Skin of body (tissue), 2 donors: Measurements from ENCODE around the gene TTPAL. TPM values are rescaled to one million over a fixed set of nuclear protein-coding genes. Genes with fewer than 3 reads are reported as not detected.

Experiments
- DNase-seq: peaks from one replicate; lab custom pipeline; 2025; lab: John Stamatoyannopoulos, UW
- total RNA-seq: library from RNA; depleted of rRNA; stranded (reverse); fragments of >200 nt; gene quantifications from one replicate; pipeline ENCODE4 v1.2.3, GENCODE V29; 2014

TTPAL gene
- total RNA-seq, 1 donor from 2014 or later: 6.2 TPM

- DNase-seq: no peak
Observed at GRCh38 chr20:44495802-44496481, 20.3 kb downstream of the TTPAL start.

- no peak for DNase-seq
Observed at GRCh38 chr20:44496976-44497375, 21.3 kb downstream of the TTPAL start.

GRCh38 chr20:44497761-44498160 is 22.1 kb downstream of the TTPAL start:
- no peak for DNase-seq

GRCh38 chr20:44500221-44500620 is 24.5 kb downstream of the TTPAL start:
- no peak for DNase-seq

- no peak for DNase-seq
Observed at GRCh38 chr20:44501448-44501847, 25.8 kb downstream of the TTPAL start.

GRCh38 chr20:44502968-44503367 is 27.3 kb downstream of the TTPAL start:
- DNase-seq: no peak

GRCh38 chr20:44504402-44505307 is 29.0 kb downstream of the TTPAL start:
- DNase-seq: no peak

- no peak for DNase-seq
Observed at GRCh38 chr20:44509762-44510161, 34.1 kb downstream of the TTPAL start.

- DNase-seq: no peak
Observed at GRCh38 chr20:44513871-44514270, 38.2 kb downstream of the TTPAL start.

- DNase-seq: no peak
Observed at GRCh38 chr20:44516491-44516890, 40.8 kb downstream of the TTPAL start.

- no peak for DNase-seq
Observed at GRCh38 chr20:44517454-44517853, 41.8 kb downstream of the TTPAL start.

- no peak for DNase-seq
Observed at GRCh38 chr20:44518248-44518647, 42.6 kb downstream of the TTPAL start.

- DNase-seq: no peak
Observed at GRCh38 chr20:44520881-44521280, 45.2 kb downstream of the TTPAL start.

- peak; percentile 88 for DNase-seq
Observed at GRCh38 chr20:44521484-44522481, 46.1 kb downstream of the TTPAL start, which contains the start of gene SERINC3. TSS of gene SERINC3 (minus strand) at chr20:44522070. CDS start at chr20:44521951, 119 bp downstream.

- no peak for DNase-seq
Observed at GRCh38 chr20:44522841-44523240, 47.2 kb downstream of the TTPAL start.

- DNase-seq: no peak
Observed at GRCh38 chr20:44523746-44524145, 48.1 kb downstream of the TTPAL start.

GRCh38 chr20:44526129-44526528 is 50.5 kb downstream of the TTPAL start:
- DNase-seq: no peak

- no peak for DNase-seq
Observed at GRCh38 chr20:44527716-44528199, 52.1 kb downstream of the TTPAL start.

- no peak for DNase-seq
Observed at GRCh38 chr20:44528309-44528708, 52.6 kb downstream of the TTPAL start.

- no peak for DNase-seq
Observed at GRCh38 chr20:44532259-44532980, 56.7 kb downstream of the TTPAL start.

- no peak for DNase-seq
Observed at GRCh38 chr20:44532981-44533331, 57.3 kb downstream of the TTPAL start.
